Stomach (tissue), 4 donors: Measurements from ENCODE around the gene CCND1.

Experiments
- CTCF ChIP-seq, 7 experiments: fragments of 450-650 bp in 4 of 7; fragments of 200-600 bp in 3 of 7; sonication (generic) in 3 of 7; IDR thresholded peaks; one replicate each; pipeline ENCODE4 v1.5.1; 2016 to 2019; ENCODE audit warnings: antibody characterized with exemption in 7 of 7, control low read depth in 2 of 7, mild to moderate bottlenecking in 1 of 7
- POLR2A ChIP-seq, 4 donors: fragments of 450-650 bp; IDR thresholded peaks; one replicate each; pipeline ENCODE4 v1.6.1; 2016; ENCODE audit warnings: antibody characterized with exemption in 4 of 4, control low read depth in 2 of 4, mild to moderate bottlenecking in 1 of 4, moderate library complexity in 1 of 4
- POLR2AphosphoS5 ChIP-seq, 3 donors: sonication (generic); formaldehyde crosslinking; IDR thresholded peaks; one replicate each; pipeline ENCODE4 v1.6.1; 2016; ENCODE audit warnings: antibody characterized with exemption in 3 of 3

- TF ChIP-seq POLR2AphosphoS5 (IDR thresholded peaks at IDR 0.05) (no peak), CTCF (IDR thresholded peaks at IDR 0.05) (no peak), POLR2A (IDR thresholded peaks at IDR 0.05) (no peak)
Measured at GRCh38 chr11:69620683-69621290, 20.2 kb upstream of the CCND1 start.
